GM12874 (cell line): ENCODE measurements around the gene EFL1.

ENCODE experiments used
- TF ChIP-seq, protein P1 (sequence below): IDR thresholded peaks from 2 replicates; pipeline ENCODE4 v1.5.1; 2011; ENCODE audit warnings: low read depth, mild to moderate bottlenecking, control low read depth, low read length, moderate library complexity; ENCODE audit not compliant: insufficient read depth

EFL1 gene

DNA sequence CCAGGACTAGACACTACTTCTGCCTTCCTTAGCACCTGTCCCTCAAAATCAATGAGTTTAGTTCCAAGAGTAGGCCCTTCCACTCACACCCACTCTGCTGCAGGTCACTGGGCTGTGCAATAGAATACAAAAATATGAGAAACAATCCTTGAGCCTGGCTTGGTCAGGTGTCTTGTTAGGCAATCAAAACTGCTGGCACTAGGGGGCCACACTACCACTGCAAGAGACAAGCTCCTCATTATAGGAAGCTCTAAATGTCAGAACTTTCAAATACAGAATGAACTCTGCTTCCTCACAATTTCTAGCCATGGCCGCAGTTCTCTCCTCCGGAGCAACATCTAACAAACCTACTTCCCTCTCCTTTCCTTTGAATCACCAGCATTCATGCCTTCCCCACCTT is 41.0 kb downstream of the EFL1 start:
- TF ChIP-seq, protein P1, sequence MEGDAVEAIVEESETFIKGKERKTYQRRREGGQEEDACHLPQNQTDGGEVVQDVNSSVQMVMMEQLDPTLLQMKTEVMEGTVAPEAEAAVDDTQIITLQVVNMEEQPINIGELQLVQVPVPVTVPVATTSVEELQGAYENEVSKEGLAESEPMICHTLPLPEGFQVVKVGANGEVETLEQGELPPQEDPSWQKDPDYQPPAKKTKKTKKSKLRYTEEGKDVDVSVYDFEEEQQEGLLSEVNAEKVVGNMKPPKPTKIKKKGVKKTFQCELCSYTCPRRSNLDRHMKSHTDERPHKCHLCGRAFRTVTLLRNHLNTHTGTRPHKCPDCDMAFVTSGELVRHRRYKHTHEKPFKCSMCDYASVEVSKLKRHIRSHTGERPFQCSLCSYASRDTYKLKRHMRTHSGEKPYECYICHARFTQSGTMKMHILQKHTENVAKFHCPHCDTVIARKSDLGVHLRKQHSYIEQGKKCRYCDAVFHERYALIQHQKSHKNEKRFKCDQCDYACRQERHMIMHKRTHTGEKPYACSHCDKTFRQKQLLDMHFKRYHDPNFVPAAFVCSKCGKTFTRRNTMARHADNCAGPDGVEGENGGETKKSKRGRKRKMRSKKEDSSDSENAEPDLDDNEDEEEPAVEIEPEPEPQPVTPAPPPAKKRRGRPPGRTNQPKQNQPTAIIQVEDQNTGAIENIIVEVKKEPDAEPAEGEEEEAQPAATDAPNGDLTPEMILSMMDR = peak; percentile 44

DNA sequence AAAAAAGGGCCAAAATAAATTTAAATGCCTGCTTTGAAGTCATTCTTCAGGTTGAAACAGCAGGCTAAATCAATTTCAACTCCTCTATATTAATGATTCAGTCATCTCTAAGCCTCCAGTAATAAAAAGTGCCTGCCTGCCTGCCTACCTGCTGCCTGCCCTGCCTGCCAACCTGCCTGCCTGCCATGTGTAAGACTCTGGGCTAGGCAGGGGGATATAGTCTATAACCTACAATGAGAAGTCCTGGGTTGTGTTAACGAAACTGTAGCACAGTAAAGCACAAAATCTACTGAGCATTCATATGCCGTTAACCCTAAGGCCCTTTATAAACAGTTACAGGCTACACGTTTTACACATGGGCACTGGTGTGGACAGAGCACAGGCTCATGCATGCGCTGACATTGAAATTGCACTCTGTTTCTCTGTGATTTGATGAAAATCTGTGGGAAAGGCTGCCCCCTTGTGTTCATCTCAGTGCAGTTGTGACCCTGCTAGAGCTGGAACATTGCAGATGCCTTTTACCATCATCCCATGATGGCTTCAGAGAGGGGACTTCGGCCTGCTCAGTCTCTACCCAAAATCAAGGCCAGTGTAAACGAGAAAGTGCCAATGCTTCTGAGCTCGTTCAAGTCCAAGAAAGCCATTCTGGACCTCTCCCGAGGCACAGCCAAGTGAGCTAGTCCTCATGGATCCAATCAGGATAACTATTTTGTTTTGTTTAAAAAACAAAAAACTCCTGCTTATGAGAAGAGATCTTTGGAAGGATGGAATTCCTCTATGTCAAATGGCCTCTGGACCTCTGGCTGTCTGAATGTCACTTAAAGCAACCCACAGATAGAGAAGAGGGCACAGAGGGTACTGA is 64.6 kb downstream of the EFL1 start:
- TF ChIP-seq, protein P1 = peak; percentile 73

DNA sequence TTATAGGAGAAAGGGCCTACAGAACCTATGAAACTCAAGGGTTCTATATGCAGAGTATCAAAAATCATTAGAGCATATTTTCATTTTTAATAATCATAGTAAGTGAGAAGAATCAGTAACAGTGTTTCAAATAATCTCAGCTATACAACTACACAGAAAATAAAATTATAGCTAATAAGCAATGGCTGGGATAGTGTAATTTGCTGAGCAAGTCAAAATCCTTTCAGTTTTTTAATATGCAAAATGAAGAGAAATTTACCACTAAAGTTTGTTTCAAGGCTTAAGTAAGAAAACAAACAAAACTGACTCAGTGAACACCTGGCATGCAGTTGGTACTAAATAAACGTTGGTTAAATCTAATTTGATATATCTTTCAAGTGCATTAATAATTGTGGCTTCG is 66.2 kb downstream of the EFL1 start:
- TF ChIP-seq, protein P1 = no peak

DNA sequence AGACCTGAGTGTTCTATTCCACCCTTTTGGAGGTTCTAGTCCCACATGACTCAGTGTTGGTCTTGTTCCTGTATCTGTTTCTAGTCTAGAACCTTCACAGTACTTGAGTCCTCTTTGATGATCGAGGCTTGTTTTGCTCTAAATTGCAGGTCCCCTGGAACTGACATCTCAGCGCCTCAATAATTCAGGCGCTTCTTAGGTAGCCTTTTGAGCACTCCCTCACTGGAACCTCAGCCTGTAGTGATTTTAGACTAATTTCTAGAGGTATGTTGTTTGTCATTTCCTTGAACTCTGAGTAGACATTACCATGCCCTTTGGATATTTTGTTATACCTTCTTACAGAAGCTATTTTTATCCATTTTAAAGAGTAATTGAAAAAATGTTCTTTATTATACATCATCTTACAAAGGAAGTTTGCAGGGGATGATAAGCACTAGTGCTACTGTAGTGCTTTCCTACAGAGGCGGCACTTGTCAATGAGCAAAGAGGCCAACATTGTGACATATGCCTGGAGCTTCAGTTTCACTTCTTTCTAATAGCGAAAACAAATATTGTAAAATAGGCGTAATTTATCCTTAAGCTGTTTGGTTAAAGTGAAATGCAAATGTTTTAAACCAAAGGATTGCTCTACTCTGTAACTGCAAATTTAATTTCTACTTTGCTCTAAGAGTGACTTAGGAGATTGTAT is 75.7 kb downstream of the EFL1 start:
- TF ChIP-seq, protein P1 = no peak

DNA sequence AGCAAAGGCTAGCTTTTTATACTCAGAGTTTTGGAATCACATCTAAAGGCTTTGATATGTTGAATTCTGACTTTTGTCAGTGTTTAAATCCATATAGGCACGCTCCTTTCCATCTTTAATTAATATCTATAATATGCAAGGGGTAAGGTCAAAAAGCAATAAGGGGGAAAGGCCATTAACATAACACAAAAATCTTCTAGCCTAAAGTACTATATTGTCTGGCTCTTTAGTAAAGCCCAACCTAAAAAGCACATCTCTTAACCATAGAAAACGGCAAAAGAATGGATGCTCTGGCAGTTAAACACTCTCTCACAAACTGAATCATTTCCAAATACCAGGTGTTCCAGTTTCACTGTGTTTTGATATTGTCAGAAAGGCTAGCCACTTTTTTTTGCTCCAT is 76.4 kb downstream of the EFL1 start:
- TF ChIP-seq, protein P1 = no peak

DNA sequence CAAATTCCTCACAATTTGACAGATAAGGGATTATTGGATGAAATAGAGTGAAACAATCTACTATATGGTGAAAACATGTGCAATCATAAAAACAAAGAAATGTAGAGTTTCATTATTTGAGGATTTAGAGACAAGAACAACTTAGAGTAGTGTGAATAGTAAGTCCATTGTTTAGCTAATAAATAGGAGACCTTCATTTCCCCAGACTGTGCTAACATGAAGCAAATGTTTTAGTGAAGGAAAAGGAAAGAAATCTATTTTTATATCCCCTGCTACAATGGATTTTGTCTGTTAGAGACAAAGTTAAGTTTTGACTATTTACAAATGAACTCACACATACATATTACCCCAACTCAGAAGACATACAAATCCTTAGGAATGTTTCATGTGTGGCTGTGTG is 77.8 kb downstream of the EFL1 start:
- TF ChIP-seq, protein P1 = no peak

DNA sequence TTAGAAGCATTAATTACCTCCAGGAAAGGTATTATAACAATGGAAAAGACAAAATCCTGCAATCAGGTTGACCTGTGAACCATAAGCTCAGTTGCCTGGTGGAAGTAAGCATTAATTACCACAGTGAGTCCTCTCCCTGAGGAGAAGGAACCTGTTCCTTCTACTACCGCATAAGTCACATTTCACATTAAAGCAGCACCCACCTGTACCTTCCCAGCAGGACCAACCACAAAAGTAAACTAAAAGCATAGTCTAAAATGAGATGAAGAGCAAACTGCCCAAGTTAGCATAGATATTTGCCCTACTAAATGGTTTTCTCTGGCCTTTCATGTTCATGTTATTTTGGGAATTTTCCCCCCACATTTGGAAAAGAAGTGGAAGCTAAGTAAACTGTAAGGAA is 78.2 kb downstream of the EFL1 start:
- TF ChIP-seq, protein P1 = no peak
